ENCODE measurements around the gene MINDY1.
A peak's percentile ranks its signal among the peaks of the same experiment; 100 is the strongest.

Gene MINDY1

GRCh38 chr1:150979092-150980056 lies 27.3 kb downstream of the MINDY1 start:
- peak overlapping the region; percentile 22; the same call in 1 of the 2 replicates for H3K4me3 ChIP-seq (ENCODE audit: low read depth, low read length)
- DNase-seq (ENCODE audit: low read depth): peak; percentile 56

GRCh38 chr1:150976879-150977694 lies 29.6 kb downstream of the MINDY1 start:
- DNase-seq (ENCODE audit: low read depth): no peak
- TF ChIP-seq CTCF (IDR thresholded peaks at IDR 0.05; ENCODE audit: low read depth, low read length, missing control alignments): no peak
- H3K4me3 ChIP-seq (ENCODE audit: low read depth, low read length): no peak overlapping the region

More at GRCh38 chr1:150979092-150980056, 27.3 kb downstream of the MINDY1 start:
- peak; percentile 100 for TF ChIP-seq CTCF (IDR thresholded peaks at IDR 0.05; ENCODE audit: low read depth, low read length, missing control alignments)

GRCh38 chr1:150976401-150976821 lies 30.3 kb downstream of the MINDY1 start:
- H3K4me3 ChIP-seq (ENCODE audit: low read depth, low read length): no peak overlapping the region
- no peak for DNase-seq (ENCODE audit: low read depth)
- no peak for TF ChIP-seq CTCF (IDR thresholded peaks at IDR 0.05; ENCODE audit: low read depth, low read length, missing control alignments)

- no peak for DNase-seq (ENCODE audit: low read depth)
- H3K4me3 ChIP-seq (ENCODE audit: low read depth, low read length): peak within 1 kb of the TSS; percentile 88
- TF ChIP-seq CTCF (IDR thresholded peaks at IDR 0.05; ENCODE audit: low read depth, low read length, missing control alignments): no peak
Measured at GRCh38 chr1:150974580-150975478, 31.9 kb downstream of the MINDY1 start, which contains the start of gene CERS2. Gene CERS2, minus strand, starts transcription at chr1:150974835. Its CDS starts 5,745 bp downstream, at chr1:150969090.

- H3K4me3 ChIP-seq (ENCODE audit: low read depth, low read length): peak overlapping the region; percentile 88
- TF ChIP-seq CTCF (IDR thresholded peaks at IDR 0.05; ENCODE audit: low read depth, low read length, missing control alignments): no peak
- no peak for DNase-seq (ENCODE audit: low read depth)
Measured at GRCh38 chr1:150973836-150974579, 32.7 kb downstream of the MINDY1 start.
